Measurements from ENCODE around the gene NR1D1.

- TF ChIP-seq, protein P1, sequence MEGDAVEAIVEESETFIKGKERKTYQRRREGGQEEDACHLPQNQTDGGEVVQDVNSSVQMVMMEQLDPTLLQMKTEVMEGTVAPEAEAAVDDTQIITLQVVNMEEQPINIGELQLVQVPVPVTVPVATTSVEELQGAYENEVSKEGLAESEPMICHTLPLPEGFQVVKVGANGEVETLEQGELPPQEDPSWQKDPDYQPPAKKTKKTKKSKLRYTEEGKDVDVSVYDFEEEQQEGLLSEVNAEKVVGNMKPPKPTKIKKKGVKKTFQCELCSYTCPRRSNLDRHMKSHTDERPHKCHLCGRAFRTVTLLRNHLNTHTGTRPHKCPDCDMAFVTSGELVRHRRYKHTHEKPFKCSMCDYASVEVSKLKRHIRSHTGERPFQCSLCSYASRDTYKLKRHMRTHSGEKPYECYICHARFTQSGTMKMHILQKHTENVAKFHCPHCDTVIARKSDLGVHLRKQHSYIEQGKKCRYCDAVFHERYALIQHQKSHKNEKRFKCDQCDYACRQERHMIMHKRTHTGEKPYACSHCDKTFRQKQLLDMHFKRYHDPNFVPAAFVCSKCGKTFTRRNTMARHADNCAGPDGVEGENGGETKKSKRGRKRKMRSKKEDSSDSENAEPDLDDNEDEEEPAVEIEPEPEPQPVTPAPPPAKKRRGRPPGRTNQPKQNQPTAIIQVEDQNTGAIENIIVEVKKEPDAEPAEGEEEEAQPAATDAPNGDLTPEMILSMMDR (conservative IDR thresholded peaks at IDR 0.05; ENCODE audit: low read length) = no peak
- no peak for TF ChIP-seq EZH2phosphoT487 (IDR thresholded peaks at IDR 0.05; ENCODE audit: borderline replicate concordance)
These were observed 39.2 kb upstream of the NR1D1 start for GRCh38 chr17:40139566-40140058.
